Calu3 (cell line): ENCODE results near the gene B4GALNT3. TPM values are rescaled to one million over a fixed set of nuclear protein-coding genes. Genes with fewer than 3 reads are reported as not detected.

Experiments used
- BruUV-seq: library from RNA; stranded (reverse); fragments of 400-500 nt; replicated peaks from 2 replicates; lab custom pipeline; 2021; lab: Mats Ljungman, UMichigan
- CTCF ChIA-PET: fragments of 300-600 bp; sonication (Branson Sonifier 250); formaldehyde crosslinking; loops from one replicate; lab custom pipeline; 2022; ENCODE audit warnings: antibody characterized with exemption; lab: Charles Lee
- DNase-seq: peaks from one replicate; pipeline ENCODE4 v3.0.0; 2022
- H3K27ac Mint-ChIP-seq: one replicate; pipeline ENCODE4 v1.8.0; 2022; ENCODE audit warnings: mixed read lengths; ENCODE audit not compliant: unreplicated experiment
- H3K27me3 Mint-ChIP-seq: one replicate; pipeline ENCODE4 v1.8.0; 2022; ENCODE audit warnings: mixed read lengths; ENCODE audit not compliant: unreplicated experiment
- H3K36me3 Mint-ChIP-seq: one replicate; pipeline ENCODE4 v1.8.0; 2022; ENCODE audit warnings: mild to moderate bottlenecking, moderate library complexity, mixed read lengths; ENCODE audit not compliant: insufficient read depth, unreplicated experiment
- H3K4me1 Mint-ChIP-seq: one replicate; pipeline ENCODE4 v1.8.0; 2022; ENCODE audit warnings: mild to moderate bottlenecking, low read depth, mixed read lengths; ENCODE audit not compliant: unreplicated experiment
- H3K4me3 Mint-ChIP-seq: one replicate; pipeline ENCODE4 v1.8.0; 2022; ENCODE audit warnings: mild to moderate bottlenecking, low read depth, moderate library complexity, mixed read lengths; ENCODE audit not compliant: unreplicated experiment
- H3K9me3 Mint-ChIP-seq: one replicate; pipeline ENCODE4 v1.8.0; 2022; ENCODE audit warnings: low read depth, mixed read lengths; ENCODE audit not compliant: unreplicated experiment
- intact Hi-C: fragments of 100-400 bp; cut with micrococcal nuclease; formaldehyde crosslinking; loops from one replicate; pipeline ENCODE4 v1.10.0; 2022; ENCODE audit not compliant: unreplicated experiment
- total RNA-seq: library from RNA; stranded (reverse); gene quantifications from 2 replicates; pipeline ENCODE4 v1.2.3, GENCODE V29; 2022
- TF ChIP-seq, protein P1 (sequence below): fragments of 200-600 bp; IDR thresholded peaks from one replicate; pipeline ENCODE4 v1.8.0; 2022; ENCODE audit warnings: antibody characterized with exemption; ENCODE audit not compliant: unreplicated experiment

B4GALNT3 gene
- total RNA-seq, 1 experiment from 2014 or later, result 19.3 TPM

DNA sequence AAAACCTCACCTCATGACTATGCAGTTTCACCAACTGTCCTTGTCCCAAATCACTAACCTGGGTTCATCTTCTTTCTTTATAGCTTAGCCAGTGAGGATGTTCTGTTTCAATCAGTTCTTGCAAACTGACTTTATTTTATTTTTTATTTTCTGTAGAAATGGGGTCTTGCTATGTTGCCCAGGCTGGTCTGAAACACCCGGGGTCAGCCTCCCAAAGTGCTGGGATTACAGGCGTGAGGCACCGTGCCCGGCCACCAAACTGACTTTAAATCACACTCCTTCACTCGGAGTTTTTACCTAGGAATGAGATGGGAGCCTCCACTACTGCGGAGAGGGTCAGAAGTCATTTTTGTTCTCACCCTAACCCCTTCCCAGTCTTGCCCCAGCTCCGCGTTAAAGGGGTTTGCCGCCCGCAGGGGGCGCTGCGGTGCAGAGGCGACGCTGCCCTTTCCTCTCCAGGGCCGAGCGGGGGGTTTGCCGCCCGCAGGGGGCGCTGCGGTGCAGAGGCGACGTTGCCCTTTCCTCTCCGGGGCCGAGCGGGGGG lies 7.0 kb upstream of the B4GALNT3 start:
- no peak overlapping the region for H3K27ac Mint-ChIP-seq
- no peak for DNase-seq
- CTCF ChIA-PET, result interaction anchor here (0.7 to 1.6 kb wide), 3 partner anchors 11 to 96 kb away, joined by 5 to 7 read pairs (median 5); no protein-coding TSS in a partner anchor
- no TSS peak for BruUV-seq
- intact Hi-C loops, result no loop called here
- H3K36me3 Mint-ChIP-seq, result peaks cover 5% of the 10 kb centered on the region
- no peaks in the 10 kb centered on the region for H3K9me3 Mint-ChIP-seq
- H3K4me1 Mint-ChIP-seq, result no peaks in the 10 kb centered on the region
- TF ChIP-seq, protein P1, sequence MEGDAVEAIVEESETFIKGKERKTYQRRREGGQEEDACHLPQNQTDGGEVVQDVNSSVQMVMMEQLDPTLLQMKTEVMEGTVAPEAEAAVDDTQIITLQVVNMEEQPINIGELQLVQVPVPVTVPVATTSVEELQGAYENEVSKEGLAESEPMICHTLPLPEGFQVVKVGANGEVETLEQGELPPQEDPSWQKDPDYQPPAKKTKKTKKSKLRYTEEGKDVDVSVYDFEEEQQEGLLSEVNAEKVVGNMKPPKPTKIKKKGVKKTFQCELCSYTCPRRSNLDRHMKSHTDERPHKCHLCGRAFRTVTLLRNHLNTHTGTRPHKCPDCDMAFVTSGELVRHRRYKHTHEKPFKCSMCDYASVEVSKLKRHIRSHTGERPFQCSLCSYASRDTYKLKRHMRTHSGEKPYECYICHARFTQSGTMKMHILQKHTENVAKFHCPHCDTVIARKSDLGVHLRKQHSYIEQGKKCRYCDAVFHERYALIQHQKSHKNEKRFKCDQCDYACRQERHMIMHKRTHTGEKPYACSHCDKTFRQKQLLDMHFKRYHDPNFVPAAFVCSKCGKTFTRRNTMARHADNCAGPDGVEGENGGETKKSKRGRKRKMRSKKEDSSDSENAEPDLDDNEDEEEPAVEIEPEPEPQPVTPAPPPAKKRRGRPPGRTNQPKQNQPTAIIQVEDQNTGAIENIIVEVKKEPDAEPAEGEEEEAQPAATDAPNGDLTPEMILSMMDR, result no peak
- H3K4me3 Mint-ChIP-seq, result no peak overlapping the region
- peaks cover 39% of the 10 kb centered on the region for H3K27me3 Mint-ChIP-seq

DNA sequence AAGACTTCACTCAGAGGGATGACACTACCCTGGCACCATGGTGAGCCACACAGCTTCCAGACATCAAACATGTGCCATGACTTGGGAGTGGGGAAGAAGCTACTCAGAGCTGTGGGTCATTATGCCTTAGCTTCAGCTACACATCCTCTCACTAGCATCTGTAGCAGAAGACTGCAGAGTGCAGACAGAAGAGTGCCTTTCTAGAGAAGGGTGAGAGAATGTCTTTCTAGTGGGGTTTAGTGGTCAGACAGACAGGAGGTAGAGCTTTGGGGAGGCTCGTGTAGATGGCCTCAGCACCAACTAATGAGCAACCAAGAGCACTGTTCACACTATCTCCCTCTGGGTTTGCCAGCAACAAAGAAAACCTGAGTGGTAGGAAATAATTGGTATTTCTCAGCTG lies 4.9 kb upstream of the B4GALNT3 start:
- DNase-seq, result no peak
- H3K36me3 Mint-ChIP-seq, result peaks cover 19% of the 10 kb centered on the region
- H3K27me3 Mint-ChIP-seq, result peaks cover 49% of the 10 kb centered on the region
- CTCF ChIA-PET, result interaction anchor here (0.7 to 1.0 kb wide), 2 partner anchors 28 to 48 kb away, joined by 3 read pairs; no protein-coding TSS in a partner anchor
- no peaks in the 10 kb centered on the region for H3K4me1 Mint-ChIP-seq
- no peak overlapping the region for H3K27ac Mint-ChIP-seq
- TF ChIP-seq, protein P1, result no peak
- intact Hi-C loops, result no loop called here
- H3K4me3 Mint-ChIP-seq, result no peak overlapping the region
- BruUV-seq, result no TSS peak
- no peaks in the 10 kb centered on the region for H3K9me3 Mint-ChIP-seq

DNA sequence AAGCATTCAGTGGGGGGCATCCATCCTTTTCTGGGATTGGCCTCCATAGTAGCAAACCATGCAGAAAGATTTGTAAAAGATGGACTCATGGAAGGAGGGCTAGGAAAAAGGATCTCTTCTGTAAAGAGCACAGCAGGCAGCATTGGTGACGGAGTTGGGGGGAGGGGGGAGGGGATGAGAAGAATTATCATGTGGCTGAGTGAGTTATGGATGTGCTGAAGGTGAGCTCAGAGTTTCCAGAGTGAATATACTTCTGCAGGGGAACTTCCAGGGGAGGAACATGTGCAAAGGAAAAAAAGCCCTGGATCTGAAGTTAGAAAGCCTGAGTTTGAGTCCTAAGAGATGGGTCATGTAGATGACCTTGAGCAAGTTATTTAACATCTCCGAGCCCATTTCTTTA lies 3.9 kb upstream of the B4GALNT3 start:
- TF ChIP-seq, protein P1, result no peak
- intact Hi-C loops, result no loop called here
- Mint-ChIP-seq H3K27ac (no peak overlapping the region), H3K4me1 (peaks cover 3% of the 10 kb centered on the region), H3K36me3 (peaks cover 20% of the 10 kb centered on the region), H3K27me3 (peaks cover 55% of the 10 kb centered on the region), H3K9me3 (no peaks in the 10 kb centered on the region), H3K4me3 (no peak overlapping the region)
- CTCF ChIA-PET, result interaction anchor here (0.6 to 0.7 kb wide), 3 partner anchors 29 to 147 kb away, joined by 3 to 8 read pairs (median 4); no protein-coding TSS in a partner anchor
- no peak for DNase-seq
- no TSS peak for BruUV-seq

DNA sequence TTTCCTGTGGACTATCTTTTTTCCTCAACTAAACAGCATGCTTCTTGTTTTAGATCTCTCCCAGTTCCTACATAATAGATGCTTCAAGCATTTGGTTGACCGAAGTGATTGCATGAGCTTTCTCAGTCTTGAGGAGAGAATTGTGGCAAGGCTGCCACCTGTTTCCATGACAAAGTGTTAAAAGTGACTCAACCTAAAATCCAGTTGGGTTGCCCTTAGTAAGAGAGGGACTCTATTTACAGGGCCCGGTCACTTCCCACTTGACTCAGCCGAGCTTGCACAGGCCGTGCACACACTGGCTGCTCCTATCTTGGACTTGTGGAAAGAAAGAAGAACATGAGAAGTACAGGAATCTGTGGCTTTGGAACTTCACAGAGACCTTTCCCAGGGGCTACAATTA lies 2.1 kb upstream of the B4GALNT3 start:
- DNase-seq, result no peak
- no TSS peak for BruUV-seq
- TF ChIP-seq, protein P1, result no peak
- H3K27ac Mint-ChIP-seq, result no peak overlapping the region
- H3K36me3 Mint-ChIP-seq, result peaks cover 25% of the 10 kb centered on the region
- intact Hi-C loops, result no loop called here
- CTCF ChIA-PET, result interaction anchor here (0.9 kb wide), 1 partner anchor 9 kb away, joined by 3 read pairs; no protein-coding TSS in a partner anchor
- peaks cover 17% of the 10 kb centered on the region for H3K4me1 Mint-ChIP-seq
- H3K4me3 Mint-ChIP-seq, result no peak overlapping the region
- peaks cover 73% of the 10 kb centered on the region for H3K27me3 Mint-ChIP-seq
- no peaks in the 10 kb centered on the region for H3K9me3 Mint-ChIP-seq
